ENCODE results near the gene ADAMTS12.

The ADAMTS12 gene

DNA sequence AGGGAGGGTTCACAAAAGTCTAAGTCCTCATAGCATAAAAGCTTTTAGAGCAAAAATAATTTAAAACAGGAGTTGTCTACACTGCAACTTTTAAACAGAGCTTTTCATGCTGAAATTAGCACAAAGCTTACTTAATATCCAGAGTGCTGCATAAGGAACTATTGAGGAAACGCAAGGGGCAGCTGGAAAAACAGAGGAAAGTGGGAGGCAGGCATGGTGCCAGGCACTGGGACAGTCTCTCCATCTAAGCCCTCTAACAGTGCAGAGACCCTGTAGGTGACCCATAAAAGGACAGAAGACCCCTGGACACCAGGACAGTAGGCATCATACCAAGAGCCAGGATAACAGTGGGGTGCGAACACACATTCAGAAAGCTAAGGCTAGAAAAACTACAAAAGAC is 49.3 kb downstream of the ADAMTS12 start:
- no peak for DNase-seq

- no peak for DNase-seq
Observed at GRCh38 chr5:33841891-33842290, 49.9 kb downstream of the ADAMTS12 start.

- DNase-seq = no peak
Observed at GRCh38 chr5:33840927-33841547, 50.8 kb downstream of the ADAMTS12 start.

DNA sequence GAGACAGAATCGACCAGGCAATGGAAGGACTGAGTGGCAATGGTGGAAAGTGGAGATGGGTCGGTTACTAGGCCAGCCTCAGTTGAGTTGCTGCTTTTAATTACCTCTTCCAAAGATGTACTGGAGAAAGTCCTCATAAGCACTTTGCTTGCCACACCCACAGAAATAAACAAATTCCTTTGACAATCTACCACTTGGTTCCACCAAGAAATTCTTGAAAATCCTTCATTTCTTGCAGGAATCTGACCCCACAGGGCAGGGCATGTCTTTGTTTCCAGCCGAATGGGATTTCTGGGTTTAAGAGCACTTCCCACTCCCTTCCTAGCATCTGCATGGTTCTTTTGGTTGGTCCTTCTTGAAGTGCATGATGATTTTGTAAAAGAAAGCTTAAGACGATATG is 54.5 kb downstream of the ADAMTS12 start:
- no peak for DNase-seq

GRCh38 chr5:33834334-33834733 is 57.5 kb downstream of the ADAMTS12 start:
- no peak for DNase-seq

- DNase-seq = no peak
Observed at GRCh38 chr5:33833237-33833575, 58.6 kb downstream of the ADAMTS12 start.

GRCh38 chr5:33832404-33833236 is 59.2 kb downstream of the ADAMTS12 start:
- DNase-seq = no peak

- no peak for DNase-seq
Observed at GRCh38 chr5:33831041-33831440, 60.7 kb downstream of the ADAMTS12 start.

- DNase-seq = no peak
Observed at GRCh38 chr5:33829430-33829829, 62.4 kb downstream of the ADAMTS12 start.

GRCh38 chr5:33828626-33829308 is 63.0 kb downstream of the ADAMTS12 start:
- DNase-seq = no peak

DNA sequence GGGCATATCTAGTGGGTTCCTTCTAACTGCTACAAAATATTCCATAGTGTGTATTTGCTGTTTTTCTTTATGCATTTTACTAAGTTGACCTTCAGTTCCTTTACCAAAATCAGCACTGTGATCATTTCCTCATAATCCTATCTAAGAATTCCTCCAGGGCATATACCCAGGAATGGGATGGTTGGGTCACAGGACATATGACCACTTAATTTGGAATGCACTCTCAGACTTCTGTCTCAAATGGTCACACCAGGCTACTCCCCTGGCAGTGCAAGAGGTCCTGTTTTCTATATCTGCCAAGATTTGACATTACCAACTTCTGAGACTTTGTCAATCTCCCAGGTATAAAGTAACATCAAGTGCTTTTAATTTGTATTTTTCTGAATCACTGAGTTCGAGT is 63.9 kb downstream of the ADAMTS12 start:
- no peak for DNase-seq

GRCh38 chr5:33827018-33827707 is 64.6 kb downstream of the ADAMTS12 start:
- no peak for DNase-seq

GRCh38 chr5:33824516-33825195 is 67.1 kb downstream of the ADAMTS12 start:
- DNase-seq = no peak

DNA sequence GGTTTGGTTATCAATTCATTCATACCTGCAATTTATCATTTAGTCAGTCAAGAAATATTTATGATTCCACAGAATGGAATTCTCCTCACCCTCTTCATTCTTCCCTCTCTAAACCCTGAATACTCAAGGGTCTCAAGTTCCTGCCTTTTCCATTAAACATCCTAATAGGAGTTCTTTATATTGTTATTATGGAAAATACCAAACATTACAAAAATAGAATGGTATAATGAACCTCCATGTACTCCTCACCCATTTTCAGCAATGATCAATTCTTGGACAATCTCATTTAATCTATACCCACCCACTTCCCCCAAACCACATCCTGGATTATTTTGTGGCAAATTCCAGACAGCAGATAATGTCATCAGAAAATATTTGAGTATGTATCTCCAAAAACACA is 74.5 kb downstream of the ADAMTS12 start:
- DNase-seq = no peak

GRCh38 chr5:33816791-33817190 is 75.0 kb downstream of the ADAMTS12 start:
- DNase-seq = no peak

GRCh38 chr5:33812746-33813145 is 79.0 kb downstream of the ADAMTS12 start:
- no peak for DNase-seq

DNA sequence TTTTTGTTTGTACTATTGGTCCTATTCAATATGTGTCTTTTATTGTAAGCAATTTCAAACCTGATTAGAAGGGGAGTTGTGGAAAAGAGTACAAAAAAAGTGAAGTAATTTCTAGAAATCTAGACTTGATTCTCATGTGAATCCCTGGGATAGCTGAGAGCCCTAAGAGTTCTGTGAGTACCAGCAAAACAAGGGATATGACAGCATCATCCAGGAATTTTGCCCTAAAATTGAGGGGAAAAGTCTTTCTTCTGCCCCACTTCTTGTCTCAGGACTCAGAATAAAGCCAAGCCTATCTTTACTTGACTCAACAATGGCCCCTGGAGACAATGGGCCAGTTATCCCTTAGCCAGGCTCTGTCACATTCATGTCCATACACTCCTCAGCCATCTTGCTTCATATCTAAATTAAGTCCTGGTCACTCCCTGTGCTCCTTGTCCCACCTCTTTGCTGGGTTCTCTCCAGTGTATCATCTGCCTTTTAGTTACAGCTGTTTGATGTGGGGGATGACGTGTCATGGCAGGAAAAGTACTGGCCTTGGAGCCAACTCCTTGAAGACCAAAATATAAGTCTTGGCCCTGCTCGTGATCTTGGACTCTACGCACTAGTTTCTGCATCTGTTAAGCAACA is 81.2 kb downstream of the ADAMTS12 start:
- DNase-seq = no peak

DNA sequence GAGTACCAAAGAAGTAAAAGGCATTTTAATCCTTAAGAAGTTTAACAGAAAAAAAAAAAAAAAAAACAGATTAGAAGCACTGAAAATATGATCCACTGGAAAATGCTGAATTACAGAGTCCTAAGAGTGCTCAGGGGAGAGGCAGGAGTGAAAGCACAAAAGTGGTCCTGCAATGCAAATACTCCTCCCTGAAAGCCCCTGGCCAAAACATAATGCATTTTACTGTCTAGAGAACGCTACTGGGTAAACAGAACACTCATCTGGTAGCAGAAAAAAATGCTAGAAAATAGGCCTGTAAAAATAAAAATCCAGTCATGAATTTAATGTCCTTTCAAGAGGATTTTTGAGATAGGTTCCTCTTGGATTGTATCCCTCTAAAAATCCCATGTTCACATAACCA is 81.9 kb downstream of the ADAMTS12 start:
- no peak for DNase-seq

- no peak for DNase-seq
Observed at GRCh38 chr5:33808699-33809098, 83.1 kb downstream of the ADAMTS12 start.

DNA sequence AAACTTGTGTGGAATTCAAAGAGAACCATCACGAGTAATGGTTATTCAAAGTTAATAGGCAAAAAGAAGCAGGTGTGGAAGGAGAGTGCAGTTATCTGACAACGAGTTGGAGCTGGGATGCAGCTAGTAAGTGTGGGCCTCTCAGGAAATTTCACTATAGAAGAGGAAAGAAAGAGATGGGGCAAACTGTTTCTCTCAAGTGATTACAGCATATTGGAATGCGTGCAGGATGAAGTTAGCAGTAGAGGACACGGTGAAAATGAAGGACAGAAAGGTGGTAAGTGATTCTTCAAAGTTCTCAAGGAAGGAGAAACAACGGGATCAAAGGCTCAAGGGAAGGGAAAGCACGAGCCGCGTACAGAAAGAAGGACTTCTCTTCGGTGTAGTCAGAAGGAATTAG is 84.0 kb downstream of the ADAMTS12 start:
- no peak for DNase-seq

DNA sequence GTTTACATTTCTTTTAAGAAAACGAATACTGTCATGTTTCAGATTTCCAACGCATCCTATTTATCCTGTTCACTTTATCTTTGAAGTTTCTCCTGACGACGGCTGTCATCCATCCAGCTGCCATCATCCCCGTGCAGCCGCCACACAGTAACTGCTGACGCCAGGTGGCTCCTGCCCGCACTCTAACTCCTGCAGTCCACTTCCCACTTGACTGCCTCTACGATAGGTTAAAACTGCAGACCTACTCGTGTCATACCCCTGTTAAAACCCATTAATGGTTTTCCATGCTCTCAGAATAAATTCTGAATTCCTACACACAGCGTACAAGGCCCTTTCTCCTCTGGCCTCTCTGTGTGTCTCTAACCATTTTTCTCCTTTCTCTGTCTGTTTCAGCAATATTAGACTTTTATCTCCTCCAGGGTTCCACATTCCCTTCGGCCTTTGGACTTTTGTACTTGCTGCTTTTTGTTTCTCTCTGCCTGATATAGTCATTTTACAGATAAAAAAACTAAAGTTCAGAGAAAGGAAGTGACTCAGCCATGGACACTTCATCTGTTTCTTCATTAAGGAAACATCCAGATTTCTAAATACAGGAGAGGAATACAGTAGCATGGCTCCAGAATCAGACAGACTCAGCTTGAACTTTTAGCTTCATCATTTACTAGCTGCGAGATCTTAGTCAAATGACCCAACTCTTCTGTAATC is 84.9 kb downstream of the ADAMTS12 start:
- no peak for DNase-seq

DNA sequence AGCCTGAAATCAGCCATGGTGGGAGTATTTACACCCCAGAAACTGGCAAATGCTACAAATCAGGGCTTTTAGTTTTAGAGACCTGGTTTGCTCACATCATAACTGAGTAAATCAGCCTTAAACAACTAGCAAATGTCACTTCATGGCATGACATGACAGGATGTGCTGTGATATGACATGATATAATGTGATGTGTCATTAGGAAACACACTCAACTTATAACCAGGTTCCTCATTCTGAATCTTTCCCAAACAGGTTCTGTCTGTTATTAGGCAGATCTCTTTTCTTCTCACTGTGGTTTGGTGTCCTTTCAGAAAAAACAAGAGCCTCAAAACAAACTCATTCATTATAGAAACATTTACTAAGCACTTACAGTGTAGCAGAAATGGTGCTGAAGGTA is 90.5 kb downstream of the ADAMTS12 start:
- no peak for DNase-seq

All from NCI-H2227 treated with DMSO at 0.1 percent for 48 hours (cell line).